OCI-LY1 (cell line): ENCODE data around the gene PSORS1C1.

Experiments used
- H2AFZ ChIP-seq: fragments of 200-600 bp; sonication (generic), shearing (Covaris generic); 2 replicates; pipeline ENCODE4 v1.6.0; 2014; ENCODE audit warnings: antibody characterized with exemption, mild to moderate bottlenecking, low read length
- H3F3A ChIP-seq: fragments of 200-600 bp; sonication (generic), shearing (Covaris generic); 2 replicates; pipeline ENCODE4 v1.6.0; 2014; ENCODE audit warnings: mild to moderate bottlenecking, antibody characterized with exemption, low read length, moderate library complexity; ENCODE audit not compliant: insufficient read depth
- H3K27ac ChIP-seq: fragments of 200-600 bp; sonication (generic); 2 replicates; pipeline ENCODE4 v1.5.1; 2014; ENCODE audit warnings: low read length, mixed run types, mild to moderate bottlenecking, low read depth; ENCODE audit not compliant: poor library complexity, severe bottlenecking
- H3K27me3 ChIP-seq: fragments of 200-600 bp; sonication (generic); 2 replicates; pipeline ENCODE4 v1.6.0; 2014; ENCODE audit warnings: antibody characterized with exemption, mild to moderate bottlenecking, low read length, moderate library complexity; ENCODE audit not compliant: insufficient read depth
- H3K36me3 ChIP-seq: fragments of 200-600 bp; sonication (generic); 2 replicates; pipeline ENCODE4 v1.6.1; 2014; ENCODE audit warnings: mild to moderate bottlenecking, antibody characterized with exemption, low read length, moderate library complexity, mixed read lengths; ENCODE audit not compliant: insufficient read depth
- H3K4me1 ChIP-seq: fragments of 200-600 bp; sonication (generic); 2 replicates; pipeline ENCODE4 v1.5.1; 2014; ENCODE audit warnings: mild to moderate bottlenecking, low read length, moderate library complexity; ENCODE audit not compliant: insufficient read depth, severe bottlenecking
- H3K4me2 ChIP-seq: fragments of 200-600 bp; sonication (generic), shearing (Covaris generic); 2 replicates; pipeline ENCODE4 v1.6.1; 2014; ENCODE audit warnings: low read length
- H3K4me3 ChIP-seq: fragments of 200-600 bp; sonication (generic); 2 replicates; pipeline ENCODE4 v1.5.1; 2014; ENCODE audit warnings: low read length, low read depth, mild to moderate bottlenecking, mixed read lengths; ENCODE audit not compliant: poor library complexity, severe bottlenecking
- H3K79me2 ChIP-seq: fragments of 200-600 bp; shearing (Covaris generic); 2 replicates; pipeline ENCODE4 v1.6.1; 2016; ENCODE audit warnings: mixed run types, low read length, mixed read lengths; ENCODE audit not compliant: insufficient read depth
- H3K9ac ChIP-seq: fragments of 200-600 bp; sonication (generic), shearing (Covaris generic); 2 replicates; pipeline ENCODE4 v1.6.1; 2014; ENCODE audit warnings: mild to moderate bottlenecking, low read length, mixed read lengths
- H3K9me2 ChIP-seq: fragments of 200-600 bp; sonication (generic), shearing (Covaris generic); 2 replicates; pipeline ENCODE4 v1.6.1; 2014; ENCODE audit warnings: low read depth, mild to moderate bottlenecking, low read length, mixed read lengths
- H3K9me3 ChIP-seq: fragments of 200-600 bp; shearing (Covaris generic); 2 replicates; pipeline ENCODE4 v1.6.1; 2014; ENCODE audit warnings: low read length, mixed read lengths
- H4K20me1 ChIP-seq: fragments of 200-600 bp; sonication (generic), shearing (Covaris generic); 2 replicates; pipeline ENCODE4 v1.6.0; 2016; ENCODE audit warnings: mild to moderate bottlenecking, low read length; ENCODE audit not compliant: insufficient read depth
- EZH2 ChIP-seq: fragments of 200-600 bp; sonication (generic), shearing (Covaris generic); IDR thresholded peaks from 2 replicates; pipeline ENCODE4 v1.8.0; 2017; ENCODE audit warnings: borderline replicate concordance, mixed run types, mild to moderate bottlenecking, antibody characterized with exemption, low read length, moderate library complexity, mixed read lengths
- TF ChIP-seq, protein P1 (sequence below): fragments of 200-600 bp; sonication (generic), shearing (Covaris generic); IDR thresholded peaks from 2 replicates; pipeline ENCODE4 v1.5.1; 2017; ENCODE audit warnings: mild to moderate bottlenecking, antibody characterized with exemption, low read length, moderate library complexity, mixed read lengths

The PSORS1C1 gene

DNA sequence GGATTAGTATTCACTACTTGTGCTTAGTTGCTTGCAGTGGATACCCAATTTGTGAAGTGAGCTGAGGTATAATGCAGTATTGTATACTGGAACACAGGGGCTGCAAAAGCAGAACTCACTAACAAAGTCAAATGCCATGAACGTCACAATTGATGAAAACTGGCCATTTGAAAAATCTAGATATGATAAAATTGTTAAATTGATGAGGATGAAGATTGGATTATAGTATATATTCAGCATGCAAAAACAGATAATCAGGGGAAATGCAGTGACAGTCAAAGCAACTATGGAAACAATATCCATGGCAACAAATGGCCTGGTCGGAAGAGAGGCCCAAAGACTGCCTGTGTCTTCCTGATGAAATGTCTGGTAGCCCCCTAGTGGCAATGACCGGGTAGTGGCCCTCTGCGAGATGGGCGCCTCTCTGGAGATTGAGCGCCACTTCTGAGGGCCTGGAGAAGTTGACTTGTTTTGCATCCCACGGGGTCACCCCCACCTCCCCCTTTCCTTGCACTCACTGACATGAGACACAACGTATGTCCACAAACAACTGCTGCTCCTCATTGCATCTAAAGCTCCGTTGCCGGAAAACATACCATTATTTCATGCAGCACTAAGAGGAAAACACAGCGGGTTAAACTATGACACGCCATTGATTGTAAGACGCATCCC, 45.8 kb upstream of the PSORS1C1 start:
- no peak overlapping the region for H3K4me3 ChIP-seq
- no peaks in the 10 kb centered on the region for H3K79me2 ChIP-seq
- no peaks in the 10 kb centered on the region for H3K36me3 ChIP-seq
- 0 out of 2 replicates have a peak, but pooled peaks cover 4% of the 10 kb centered on the region for H3K27me3 ChIP-seq
- H3K4me1 ChIP-seq = no peaks in the 10 kb centered on the region
- no peak overlapping the region for H3K9ac ChIP-seq
- H3K4me2 ChIP-seq = no peak overlapping the region
- no peak overlapping the region for H3K27ac ChIP-seq
- no peaks in the 10 kb centered on the region for H4K20me1 ChIP-seq
- no peaks in the 10 kb centered on the region for H3F3A ChIP-seq
- no peak for TF ChIP-seq EZH2
- TF ChIP-seq, protein P1, sequence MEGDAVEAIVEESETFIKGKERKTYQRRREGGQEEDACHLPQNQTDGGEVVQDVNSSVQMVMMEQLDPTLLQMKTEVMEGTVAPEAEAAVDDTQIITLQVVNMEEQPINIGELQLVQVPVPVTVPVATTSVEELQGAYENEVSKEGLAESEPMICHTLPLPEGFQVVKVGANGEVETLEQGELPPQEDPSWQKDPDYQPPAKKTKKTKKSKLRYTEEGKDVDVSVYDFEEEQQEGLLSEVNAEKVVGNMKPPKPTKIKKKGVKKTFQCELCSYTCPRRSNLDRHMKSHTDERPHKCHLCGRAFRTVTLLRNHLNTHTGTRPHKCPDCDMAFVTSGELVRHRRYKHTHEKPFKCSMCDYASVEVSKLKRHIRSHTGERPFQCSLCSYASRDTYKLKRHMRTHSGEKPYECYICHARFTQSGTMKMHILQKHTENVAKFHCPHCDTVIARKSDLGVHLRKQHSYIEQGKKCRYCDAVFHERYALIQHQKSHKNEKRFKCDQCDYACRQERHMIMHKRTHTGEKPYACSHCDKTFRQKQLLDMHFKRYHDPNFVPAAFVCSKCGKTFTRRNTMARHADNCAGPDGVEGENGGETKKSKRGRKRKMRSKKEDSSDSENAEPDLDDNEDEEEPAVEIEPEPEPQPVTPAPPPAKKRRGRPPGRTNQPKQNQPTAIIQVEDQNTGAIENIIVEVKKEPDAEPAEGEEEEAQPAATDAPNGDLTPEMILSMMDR = peak; percentile 83
- H3K9me3 ChIP-seq = no peaks in the 10 kb centered on the region
- H2AFZ ChIP-seq = no peak overlapping the region
- no peaks in the 10 kb centered on the region for H3K9me2 ChIP-seq

GRCh38 chr6:31070711-31071197, 43.8 kb upstream of the PSORS1C1 start:
- no peak overlapping the region for H3K27ac ChIP-seq
- no peaks in the 10 kb centered on the region for H3K9me2 ChIP-seq
- H3K27me3 ChIP-seq = 0 out of 2 replicates have a peak, but pooled peaks cover 4% of the 10 kb centered on the region
- no peaks in the 10 kb centered on the region for H3F3A ChIP-seq
- no peaks in the 10 kb centered on the region for H3K9me3 ChIP-seq
- H3K36me3 ChIP-seq = no peaks in the 10 kb centered on the region
- no peak overlapping the region for H3K9ac ChIP-seq
- no peak for TF ChIP-seq EZH2
- TF ChIP-seq, protein P1 = peak; percentile 25; the same call in 1 of the 2 replicates
- no peak overlapping the region for H3K4me3 ChIP-seq
- H2AFZ ChIP-seq = no peak overlapping the region
- H3K4me2 ChIP-seq = no peak overlapping the region
- no peaks in the 10 kb centered on the region for H4K20me1 ChIP-seq
- no peaks in the 10 kb centered on the region for H3K79me2 ChIP-seq
- H3K4me1 ChIP-seq = no peaks in the 10 kb centered on the region

- Histone ChIP-seq H2AFZ (no peak overlapping the region), H3F3A (no peaks in the 10 kb centered on the region), H3K79me2 (no peaks in the 10 kb centered on the region), H3K9me2 (no peaks in the 10 kb centered on the region), H3K9me3 (no peaks in the 10 kb centered on the region), H3K9ac (no peak overlapping the region), H3K27ac (no peak overlapping the region), H4K20me1 (no peaks in the 10 kb centered on the region), H3K4me1 (no peaks in the 10 kb centered on the region), H3K4me2 (no peak overlapping the region), H3K4me3 (no peak overlapping the region), H3K36me3 (no peaks in the 10 kb centered on the region), H3K27me3 (no peaks in the 10 kb centered on the region)
- TF ChIP-seq, protein P1 = no peak
- no peak for TF ChIP-seq EZH2
These were observed 40.2 kb upstream of the PSORS1C1 start for GRCh38 chr6:31074401-31074800.
